Measurements from ENCODE around the gene YAF2.
"Not testable (repeated sequence)": the region's sequence is repeated elsewhere in the genome, so short reads cannot be mapped to it uniquely, and the experiment has no call there.

GRCh38 chr12:42188275-42188674 is 49.8 kb downstream of the YAF2 start:
- TF ChIP-seq SP1 (IDR thresholded peaks at IDR 0.05; ENCODE audit: low read depth); POLR2A (IDR thresholded peaks at IDR 0.05; ENCODE audit: borderline replicate concordance, extremely low read depth, insufficient read depth, insufficient read length): not testable (repeated sequence)
